WTC11 (cell line): Measurements from ENCODE around the gene WFDC2. TPM values are rescaled to one million over a fixed set of nuclear protein-coding genes. Genes with fewer than 3 reads are reported as not detected.

ENCODE experiments used
- ATAC-seq: fragments of 200-7000 bp; cut with Tn5 transposase; 2 replicates; pipeline ENCODE4 v1.10.0; 2021; ENCODE audit warnings: mild to moderate bottlenecking, moderate library complexity
- CTCF ChIA-PET: fragments of 300-600 bp; sonication (Branson Sonifier 250); formaldehyde crosslinking; loops from one replicate; lab custom pipeline; 2021; ENCODE audit warnings: antibody characterized with exemption; lab: Charles Lee
- POLR2A ChIA-PET: fragments of 350-600 bp; sonication (Branson Sonifier 250); formaldehyde crosslinking; loops from one replicate; lab custom pipeline; 2021; ENCODE audit warnings: antibody characterized with exemption; lab: Charles Lee
- DNase-seq: peaks from one replicate; pipeline ENCODE4 v3.0.0; 2021; ENCODE audit warnings: low spot score
- H3K27ac Mint-ChIP-seq: 2 replicates; pipeline ENCODE4 v1.8.0; 2021; ENCODE audit warnings: mixed read lengths
- H3K27me3 Mint-ChIP-seq: 2 replicates; pipeline ENCODE4 v1.8.0; 2021; ENCODE audit warnings: low read depth, mild to moderate bottlenecking, moderate library complexity, mixed read lengths
- H3K36me3 Mint-ChIP-seq: 2 replicates; pipeline ENCODE4 v1.8.0; 2021; ENCODE audit warnings: mixed read lengths
- H3K4me1 Mint-ChIP-seq: 2 replicates; pipeline ENCODE4 v1.8.0; 2022; ENCODE audit warnings: mixed read lengths
- H3K4me3 Mint-ChIP-seq: 2 replicates; pipeline ENCODE4 v1.8.0; 2021; ENCODE audit warnings: mild to moderate bottlenecking, moderate library complexity, mixed read lengths
- H3K9me3 Mint-ChIP-seq: 2 replicates; pipeline ENCODE4 v1.8.0; 2021; ENCODE audit warnings: mixed read lengths
- ARID4B ChIP-seq: sonication (generic); formaldehyde crosslinking; IDR thresholded peaks from 2 replicates; pipeline ENCODE4 v1.8.0; 2023; ENCODE audit warnings: missing genetic modification reagents, mild to moderate bottlenecking, borderline replicate concordance
- CDX4 ChIP-seq: fragments of 250-450 bp; sonication (Bioruptor Pico); IDR thresholded peaks from 2 replicates; pipeline ENCODE4 v1.9.0; 2021; ENCODE audit warnings: moderate library complexity, mild to moderate bottlenecking, inconsistent platforms, borderline replicate concordance
- E2F4 ChIP-seq: sonication (generic); formaldehyde crosslinking; IDR thresholded peaks from 2 replicates; pipeline ENCODE4 v1.8.1; 2022; ENCODE audit warnings: low read depth, mild to moderate bottlenecking, moderate library complexity, missing genetic modification reagents, borderline replicate concordance
- E2F5 ChIP-seq: sonication (generic); formaldehyde crosslinking; IDR thresholded peaks from 2 replicates; pipeline ENCODE4 v1.8.1; 2022; ENCODE audit warnings: mild to moderate bottlenecking, moderate library complexity, missing genetic modification reagents
- ERG ChIP-seq: fragments of 250-450 bp; sonication (Bioruptor Pico); IDR thresholded peaks from 2 replicates; pipeline ENCODE4 v1.8.0; 2021; ENCODE audit warnings: mild to moderate bottlenecking
- FOXP1 ChIP-seq: sonication (generic); formaldehyde crosslinking; IDR thresholded peaks from 2 replicates; pipeline ENCODE4 v1.8.0; 2022; ENCODE audit warnings: missing genetic modification reagents, mild to moderate bottlenecking, moderate library complexity, borderline replicate concordance
- GTF2I ChIP-seq: fragments of 250-450 bp; sonication (Bioruptor Pico); conservative IDR thresholded peaks from 2 replicates; pipeline ENCODE4 v1.4.0; 2021; ENCODE audit warnings: mild to moderate bottlenecking
- HMGA2 ChIP-seq: fragments of 250-450 bp; sonication (Bioruptor Pico); IDR thresholded peaks from 2 replicates; pipeline ENCODE4 v1.4.0; 2021; ENCODE audit warnings: mild to moderate bottlenecking, moderate library complexity
- JUN ChIP-seq: sonication (generic); formaldehyde crosslinking; IDR thresholded peaks from 2 replicates; pipeline ENCODE4 v1.8.0; 2023; ENCODE audit warnings: mild to moderate bottlenecking, missing genetic modification reagents
- MXD4 ChIP-seq: fragments of 250-450 bp; sonication (Bioruptor Pico); IDR thresholded peaks from 2 replicates; pipeline ENCODE4 v1.8.0; 2021; ENCODE audit warnings: mild to moderate bottlenecking, moderate library complexity, borderline replicate concordance
- NR1H2 ChIP-seq: sonication (generic); formaldehyde crosslinking; IDR thresholded peaks from 2 replicates; pipeline ENCODE4 v1.9.0; 2021; ENCODE audit warnings: mild to moderate bottlenecking, moderate library complexity, missing genetic modification reagents
- SMAD3 ChIP-seq: sonication (generic); formaldehyde crosslinking; IDR thresholded peaks from 2 replicates; pipeline ENCODE4 v1.8.0; 2022; ENCODE audit warnings: missing genetic modification reagents, mild to moderate bottlenecking, borderline replicate concordance
- ZMAT4 ChIP-seq: fragments of 250-450 bp; sonication (Bioruptor Pico); IDR thresholded peaks from 2 replicates; pipeline ENCODE4 v1.9.0; 2021; ENCODE audit warnings: mild to moderate bottlenecking
- ZNF416 ChIP-seq: fragments of 250-450 bp; sonication (Bioruptor Pico); IDR thresholded peaks from 2 replicates; pipeline ENCODE4 v1.9.0; 2021; ENCODE audit warnings: mild to moderate bottlenecking, inconsistent platforms
- ZSCAN18 ChIP-seq: fragments of 250-450 bp; sonication (Bioruptor Pico); IDR thresholded peaks from 2 replicates; pipeline ENCODE4 v2.1.2; 2022; ENCODE audit warnings: mild to moderate bottlenecking, moderate library complexity
- total RNA-seq: library from RNA; stranded (reverse); gene quantifications from 3 replicates; pipeline ENCODE4 v1.2.3, GENCODE V29; 2021

WFDC2 gene
- total RNA-seq, 1 experiment from 2014 or later, result 76.4 TPM

GRCh38 chr20:45448270-45448669 lies 21.3 kb upstream of the WFDC2 start:
- H3K4me3 Mint-ChIP-seq, result no peak overlapping the region
- H3K9me3 Mint-ChIP-seq, result no peaks in the 10 kb centered on the region
- ChIA-PET CTCF (interaction anchor here (0.6 to 3.9 kb wide), 3 partner anchors 11 to 539 kb away, joined by 3 to 20 read pairs (median 3); no protein-coding TSS in a partner anchor), POLR2A (no interaction called here)
- TF ChIP-seq CDX4 (CRISPR knock-in tag) (no peak), E2F4 (CRISPR knock-in tag) (no peak), MXD4 (CRISPR knock-in tag) (no peak), ERG (CRISPR knock-in tag) (no peak), JUN (CRISPR knock-in tag) (no peak), ZNF416 (no peak), NR1H2 (CRISPR knock-in tag) (no peak), SMAD3 (CRISPR knock-in tag) (no peak), ZSCAN18 (CRISPR knock-in tag) (no peak)
- H3K4me1 Mint-ChIP-seq, result peaks cover 8% of the 10 kb centered on the region
- ATAC-seq, result no peak
- peak overlapping the region; percentile 44; the same call in 1 of the 2 replicates for H3K27ac Mint-ChIP-seq
- DNase-seq, result no peak
- H3K36me3 Mint-ChIP-seq, result no peaks in the 10 kb centered on the region
- peaks cover 6% of the 10 kb centered on the region; the same call in 1 of the 2 replicates for H3K27me3 Mint-ChIP-seq

GRCh38 chr20:45449528-45449927 lies 20.0 kb upstream of the WFDC2 start:
- no peak overlapping the region for H3K4me3 Mint-ChIP-seq
- H3K27ac Mint-ChIP-seq, result no peak overlapping the region; the same call in 1 of the 2 replicates
- CTCF ChIA-PET, result interaction anchor here (0.7 to 8.1 kb wide), 31 partner anchors 10 to 322 kb away, joined by 3 to 67 read pairs (median 5); partner anchors contain the start of genes MATN4, PIGT, SYS1 and WFDC2
- POLR2A ChIA-PET, result interaction anchor here (0.7 kb wide), 1 partner anchor 13 kb away, joined by 3 read pairs; no protein-coding TSS in a partner anchor
- H3K9me3 Mint-ChIP-seq, result no peaks in the 10 kb centered on the region
- peaks cover 6% of the 10 kb centered on the region for H3K4me1 Mint-ChIP-seq
- ATAC-seq, result no peak
- peaks cover 4% of the 10 kb centered on the region; the same call in 1 of the 2 replicates for H3K27me3 Mint-ChIP-seq
- no peak for DNase-seq
- H3K36me3 Mint-ChIP-seq, result no peaks in the 10 kb centered on the region
- TF ChIP-seq ARID4B (CRISPR knock-in tag) (no peak), ZMAT4 (CRISPR knock-in tag) (no peak), E2F5 (CRISPR knock-in tag) (no peak), HMGA2 (CRISPR knock-in tag) (no peak), FOXP1 (CRISPR knock-in tag) (no peak), GTF2I (CRISPR knock-in tag) (no peak)
- TF ChIP-seq, all 79 proteins: peak for 0
